Measurements from ENCODE around the gene ASCL2.
"Not testable (repeated sequence)": the region's sequence is repeated elsewhere in the genome, so short reads cannot be mapped to it uniquely, and the experiment has no call there.

The ASCL2 gene

GRCh38 chr11:2293984-2294925 is 23.9 kb upstream of the ASCL2 start:
- H3K4me1 ChIP-seq (ENCODE audit: control insufficient read depth, insufficient read depth, low read length, poor library complexity, severe bottlenecking): no peaks in the 10 kb centered on the region
- 82 to 84% methylated on average over 24 to 25 of the region's 27 CpGs for WGBS, 2 experiments (ENCODE audit: insufficient coverage in 2 of 2)
- H3K36me3 ChIP-seq (ENCODE audit: control insufficient read depth, insufficient read depth, low read length): no peaks in the 10 kb centered on the region
- no peak overlapping the region for H3K4me3 ChIP-seq (ENCODE audit: extremely low read depth, insufficient read depth, low read length, poor library complexity, severe bottlenecking)
- no peak overlapping the region for H3K27ac ChIP-seq (ENCODE audit: low read depth, low read length, severe bottlenecking)
- no peaks in the 10 kb centered on the region for H3K9me3 ChIP-seq (ENCODE audit: control insufficient read depth, low read length)

GRCh38 chr11:2293531-2293971 is 23.2 kb upstream of the ASCL2 start:
- Histone ChIP-seq H3K36me3 (ENCODE audit: control insufficient read depth, insufficient read depth, low read length) (no peaks in the 10 kb centered on the region), H3K27ac (ENCODE audit: low read depth, low read length, severe bottlenecking) (no peak overlapping the region), H3K9me3 (ENCODE audit: control insufficient read depth, low read length) (no peaks in the 10 kb centered on the region), H3K4me3 (ENCODE audit: extremely low read depth, insufficient read depth, low read length, poor library complexity, severe bottlenecking) (no peak overlapping the region), H3K4me1 (ENCODE audit: control insufficient read depth, insufficient read depth, low read length, poor library complexity, severe bottlenecking) (no peaks in the 10 kb centered on the region)
- 83 to 90% methylated on average over 17 to 20 of the region's 20 CpGs for WGBS, 2 experiments (ENCODE audit: insufficient coverage in 2 of 2)

GRCh38 chr11:2290351-2290841 is 20.0 kb upstream of the ASCL2 start:
- WGBS, 2 experiments (ENCODE audit: insufficient coverage in 2 of 2): 61 to 73% methylated on average over 8 to 10 of the region's 10 CpGs
- H3K9me3 ChIP-seq (ENCODE audit: control insufficient read depth, low read length): no peaks in the 10 kb centered on the region
- H3K36me3 ChIP-seq (ENCODE audit: control insufficient read depth, insufficient read depth, low read length): no peaks in the 10 kb centered on the region
- no peak overlapping the region for H3K4me3 ChIP-seq (ENCODE audit: extremely low read depth, insufficient read depth, low read length, poor library complexity, severe bottlenecking)
- no peak overlapping the region for H3K27ac ChIP-seq (ENCODE audit: low read depth, low read length, severe bottlenecking)
- H3K4me1 ChIP-seq (ENCODE audit: control insufficient read depth, insufficient read depth, low read length, poor library complexity, severe bottlenecking): no peaks in the 10 kb centered on the region

- Histone ChIP-seq H3K27ac (ENCODE audit: low read depth, low read length, severe bottlenecking) (no peak overlapping the region), H3K9me3 (ENCODE audit: control insufficient read depth, low read length) (no peaks in the 10 kb centered on the region), H3K4me3 (ENCODE audit: extremely low read depth, insufficient read depth, low read length, poor library complexity, severe bottlenecking) (no peak overlapping the region), H3K4me1 (ENCODE audit: control insufficient read depth, insufficient read depth, low read length, poor library complexity, severe bottlenecking) (no peaks in the 10 kb centered on the region), H3K36me3 (ENCODE audit: control insufficient read depth, insufficient read depth, low read length) (no peaks in the 10 kb centered on the region)
- WGBS, 2 experiments (ENCODE audit: insufficient coverage in 2 of 2): 76 to 77% methylated on average over 7 to 10 of the region's 10 CpGs
These were observed 19.5 kb upstream of the ASCL2 start for GRCh38 chr11:2289859-2290258.

- Histone ChIP-seq H3K4me1 (ENCODE audit: control insufficient read depth, insufficient read depth, low read length, poor library complexity, severe bottlenecking) (no peaks in the 10 kb centered on the region), H3K4me3 (ENCODE audit: extremely low read depth, insufficient read depth, low read length, poor library complexity, severe bottlenecking) (no peak overlapping the region), H3K9me3 (ENCODE audit: control insufficient read depth, low read length) (no peaks in the 10 kb centered on the region), H3K36me3 (ENCODE audit: control insufficient read depth, insufficient read depth, low read length) (no peaks in the 10 kb centered on the region), H3K27ac (ENCODE audit: low read depth, low read length, severe bottlenecking) (no peak overlapping the region)
- 89 to 92% methylated on average over 3 to 6 of the region's 6 CpGs for WGBS, 2 experiments (ENCODE audit: insufficient coverage in 2 of 2)
These were observed 19.0 kb upstream of the ASCL2 start for GRCh38 chr11:2289350-2289749.

- H3K4me3 ChIP-seq (ENCODE audit: extremely low read depth, insufficient read depth, low read length, poor library complexity, severe bottlenecking): no peak overlapping the region
- no peak overlapping the region for H3K27ac ChIP-seq (ENCODE audit: low read depth, low read length, severe bottlenecking)
- no peaks in the 10 kb centered on the region for H3K9me3 ChIP-seq (ENCODE audit: control insufficient read depth, low read length)
- WGBS, 2 experiments (ENCODE audit: insufficient coverage in 2 of 2): 78 to 85% methylated on average over 15 of the region's 16 CpGs
- no peaks in the 10 kb centered on the region for H3K4me1 ChIP-seq (ENCODE audit: control insufficient read depth, insufficient read depth, low read length, poor library complexity, severe bottlenecking)
- no peaks in the 10 kb centered on the region for H3K36me3 ChIP-seq (ENCODE audit: control insufficient read depth, insufficient read depth, low read length)
These were observed 16.7 kb upstream of the ASCL2 start for GRCh38 chr11:2287091-2287490.

GRCh38 chr11:2286350-2286749 is 16.0 kb upstream of the ASCL2 start:
- WGBS, 2 experiments (ENCODE audit: insufficient coverage in 2 of 2): 96 to 97% methylated on average over 10 of the region's 13 CpGs
- not testable (repeated sequence) for H3K27ac ChIP-seq (ENCODE audit: low read depth, low read length, severe bottlenecking); H3K4me3 ChIP-seq (ENCODE audit: extremely low read depth, insufficient read depth, low read length, poor library complexity, severe bottlenecking); H3K4me1 ChIP-seq (ENCODE audit: control insufficient read depth, insufficient read depth, low read length, poor library complexity, severe bottlenecking); H3K9me3 ChIP-seq (ENCODE audit: control insufficient read depth, low read length); H3K36me3 ChIP-seq (ENCODE audit: control insufficient read depth, insufficient read depth, low read length)

- Histone ChIP-seq H3K27ac (ENCODE audit: low read depth, low read length, severe bottlenecking) (no peak overlapping the region), H3K4me3 (ENCODE audit: extremely low read depth, insufficient read depth, low read length, poor library complexity, severe bottlenecking) (no peak overlapping the region), H3K36me3 (ENCODE audit: control insufficient read depth, insufficient read depth, low read length) (no peaks in the 10 kb centered on the region), H3K9me3 (ENCODE audit: control insufficient read depth, low read length) (no peaks in the 10 kb centered on the region), H3K4me1 (ENCODE audit: control insufficient read depth, insufficient read depth, low read length, poor library complexity, severe bottlenecking) (no peaks in the 10 kb centered on the region)
- WGBS, 2 experiments (ENCODE audit: insufficient coverage in 2 of 2): no CpG with 5 or more reads among the region's 2 CpGs
These were observed 9.8 kb upstream of the ASCL2 start for GRCh38 chr11:2280208-2280607.

- H3K9me3 ChIP-seq (ENCODE audit: control insufficient read depth, low read length): no peaks in the 10 kb centered on the region
- H3K36me3 ChIP-seq (ENCODE audit: control insufficient read depth, insufficient read depth, low read length): no peaks in the 10 kb centered on the region
- H3K4me3 ChIP-seq (ENCODE audit: extremely low read depth, insufficient read depth, low read length, poor library complexity, severe bottlenecking): no peak overlapping the region
- H3K4me1 ChIP-seq (ENCODE audit: control insufficient read depth, insufficient read depth, low read length, poor library complexity, severe bottlenecking): no peaks in the 10 kb centered on the region
- 67 to 100% methylated on average over 3 to 4 of the region's 6 CpGs for WGBS, 2 experiments (ENCODE audit: insufficient coverage in 2 of 2)
- no peak overlapping the region for H3K27ac ChIP-seq (ENCODE audit: low read depth, low read length, severe bottlenecking)
These were observed 7.6 kb upstream of the ASCL2 start for GRCh38 chr11:2277933-2278523.

- 75 to 78% methylated on average over 4 to 5 of the region's 6 CpGs for WGBS, 2 experiments (ENCODE audit: insufficient coverage in 2 of 2)
- H3K4me3 ChIP-seq (ENCODE audit: extremely low read depth, insufficient read depth, low read length, poor library complexity, severe bottlenecking): no peak overlapping the region
- H3K9me3 ChIP-seq (ENCODE audit: control insufficient read depth, low read length): no peaks in the 10 kb centered on the region
- H3K27ac ChIP-seq (ENCODE audit: low read depth, low read length, severe bottlenecking): no peak overlapping the region
- no peaks in the 10 kb centered on the region for H3K4me1 ChIP-seq (ENCODE audit: control insufficient read depth, insufficient read depth, low read length, poor library complexity, severe bottlenecking)
- H3K36me3 ChIP-seq (ENCODE audit: control insufficient read depth, insufficient read depth, low read length): no peaks in the 10 kb centered on the region
These were observed 6.6 kb upstream of the ASCL2 start for GRCh38 chr11:2277008-2277346.

All from mesodermal cell (in vitro differentiated cells).